ENCODE measurements around the gene COQ7.
A peak's percentile ranks its signal among the peaks of the same experiment; 100 is the strongest.

The COQ7 gene

GRCh38 chr16:19067349-19068236 is at the start of gene COQ7:
Gene COQ7, plus strand, starts transcription at chr16:19067614. Its CDS starts 51 bp downstream, at chr16:19067665.
- peak; percentile 99 for DNase-seq (ENCODE audit: low spot score)

GRCh38 chr16:19020689-19021088 is 46.7 kb upstream of the COQ7 start:
- no peak for DNase-seq (ENCODE audit: low spot score)

- DNase-seq (ENCODE audit: low spot score), result no peak
Observed at GRCh38 chr16:19021747-19022146, 45.7 kb upstream of the COQ7 start.

GRCh38 chr16:19027416-19027815 is 40.0 kb upstream of the COQ7 start:
- no peak for DNase-seq (ENCODE audit: low spot score)

- no peak for DNase-seq (ENCODE audit: low spot score)
Observed at GRCh38 chr16:19029980-19030379, 37.4 kb upstream of the COQ7 start.

GRCh38 chr16:19031738-19032137 is 35.7 kb upstream of the COQ7 start:
- DNase-seq (ENCODE audit: low spot score), result no peak

- DNase-seq (ENCODE audit: low spot score), result no peak
Observed at GRCh38 chr16:19033761-19034160, 33.7 kb upstream of the COQ7 start.

GRCh38 chr16:19040400-19040799 is 27.0 kb upstream of the COQ7 start:
- DNase-seq (ENCODE audit: low spot score), result no peak

- DNase-seq (ENCODE audit: low spot score), result no peak
Observed at GRCh38 chr16:19044769-19045168, 22.6 kb upstream of the COQ7 start.

- DNase-seq (ENCODE audit: low spot score), result no peak
Observed at GRCh38 chr16:19046062-19046461, 21.4 kb upstream of the COQ7 start.

- DNase-seq (ENCODE audit: low spot score), result no peak
Observed at GRCh38 chr16:19062706-19063105, 4.7 kb upstream of the COQ7 start.

GRCh38 chr16:19066988-19067348 is 446 bp upstream of the COQ7 start:
- no peak for DNase-seq (ENCODE audit: low spot score)

- DNase-seq (ENCODE audit: low spot score), result no peak
Observed at GRCh38 chr16:19068237-19068815, 912 bp downstream of the COQ7 start.

GRCh38 chr16:19071811-19072777 is 4.7 kb downstream of the COQ7 start:
- peak; percentile 63 for DNase-seq (ENCODE audit: low spot score)

GRCh38 chr16:19073344-19073743 is 5.9 kb downstream of the COQ7 start:
- no peak for DNase-seq (ENCODE audit: low spot score)

- no peak for DNase-seq (ENCODE audit: low spot score)
Observed at GRCh38 chr16:19073863-19074262, 6.4 kb downstream of the COQ7 start.

GRCh38 chr16:19075511-19075910 is 8.1 kb downstream of the COQ7 start:
- no peak for DNase-seq (ENCODE audit: low spot score)

- no peak for DNase-seq (ENCODE audit: low spot score)
Observed at GRCh38 chr16:19077879-19078278, 10.5 kb downstream of the COQ7 start.

- DNase-seq (ENCODE audit: low spot score), result no peak
Observed at GRCh38 chr16:19083670-19084069, 16.3 kb downstream of the COQ7 start.

- no peak for DNase-seq (ENCODE audit: low spot score)
Observed at GRCh38 chr16:19084139-19084538, 16.7 kb downstream of the COQ7 start.

- DNase-seq (ENCODE audit: low spot score), result no peak
Observed at GRCh38 chr16:19084879-19085278, 17.5 kb downstream of the COQ7 start.

GRCh38 chr16:19085679-19086200 is 18.3 kb downstream of the COQ7 start:
- no peak for DNase-seq (ENCODE audit: low spot score)
